ENCODE measurements around the gene KCTD21. TPM values are rescaled to one million over a fixed set of nuclear protein-coding genes. Genes with fewer than 3 reads are reported as not detected.

Gene KCTD21
- total RNA-seq, 1 donor from 2014 or later = 8.4 TPM

DNA sequence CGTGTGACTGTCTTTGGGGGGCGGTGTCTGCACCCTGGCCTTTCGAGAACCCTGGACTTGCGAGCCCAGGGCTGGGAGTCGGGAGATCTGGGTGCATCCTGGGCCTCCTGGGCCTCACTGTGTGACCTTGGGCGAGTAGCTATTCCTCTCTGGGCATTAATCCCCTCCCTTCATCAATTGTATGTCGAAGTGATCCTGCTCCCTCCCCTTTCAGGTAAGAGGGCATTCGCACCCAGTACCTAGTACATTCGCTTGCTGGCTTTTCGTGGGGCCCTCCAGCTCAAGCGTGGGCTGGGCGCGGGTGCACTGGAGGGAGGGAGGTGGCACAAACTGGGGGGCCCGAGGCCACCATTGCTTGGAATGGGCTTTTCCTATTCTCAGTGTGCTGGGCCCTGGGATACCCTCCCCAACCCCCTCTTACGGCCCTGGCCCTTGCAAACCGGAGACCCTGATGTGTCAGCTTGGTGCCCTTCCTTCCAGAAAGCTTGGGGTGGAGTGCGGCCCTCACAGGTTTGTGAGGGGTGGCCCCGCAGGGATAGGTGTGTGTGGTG is 823 bp upstream of the KCTD21 start:
- TF ChIP-seq, protein P1, sequence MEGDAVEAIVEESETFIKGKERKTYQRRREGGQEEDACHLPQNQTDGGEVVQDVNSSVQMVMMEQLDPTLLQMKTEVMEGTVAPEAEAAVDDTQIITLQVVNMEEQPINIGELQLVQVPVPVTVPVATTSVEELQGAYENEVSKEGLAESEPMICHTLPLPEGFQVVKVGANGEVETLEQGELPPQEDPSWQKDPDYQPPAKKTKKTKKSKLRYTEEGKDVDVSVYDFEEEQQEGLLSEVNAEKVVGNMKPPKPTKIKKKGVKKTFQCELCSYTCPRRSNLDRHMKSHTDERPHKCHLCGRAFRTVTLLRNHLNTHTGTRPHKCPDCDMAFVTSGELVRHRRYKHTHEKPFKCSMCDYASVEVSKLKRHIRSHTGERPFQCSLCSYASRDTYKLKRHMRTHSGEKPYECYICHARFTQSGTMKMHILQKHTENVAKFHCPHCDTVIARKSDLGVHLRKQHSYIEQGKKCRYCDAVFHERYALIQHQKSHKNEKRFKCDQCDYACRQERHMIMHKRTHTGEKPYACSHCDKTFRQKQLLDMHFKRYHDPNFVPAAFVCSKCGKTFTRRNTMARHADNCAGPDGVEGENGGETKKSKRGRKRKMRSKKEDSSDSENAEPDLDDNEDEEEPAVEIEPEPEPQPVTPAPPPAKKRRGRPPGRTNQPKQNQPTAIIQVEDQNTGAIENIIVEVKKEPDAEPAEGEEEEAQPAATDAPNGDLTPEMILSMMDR (conservative IDR thresholded peaks at IDR 0.05) = no peak
- H3K4me3 Mint-ChIP-seq = peak overlapping the region; percentile 100
- no peak overlapping the region for H3K27ac Mint-ChIP-seq (ENCODE audit: unreplicated experiment)
- no peaks in the 10 kb centered on the region for H3K36me3 Mint-ChIP-seq (ENCODE audit: low read depth)
- H3K4me1 Mint-ChIP-seq = peaks cover 56% of the 10 kb centered on the region
- no peaks in the 10 kb centered on the region for H3K9me3 Mint-ChIP-seq
- H3K27me3 Mint-ChIP-seq (ENCODE audit: low read depth) = no peaks in the 10 kb centered on the region
- DNase-seq (ENCODE audit: low read depth, low spot score) = no peak

GRCh38 chr11:78187366-78188285 is 800 bp downstream of the KCTD21 start:
- Mint-ChIP-seq H3K4me3 (peak overlapping the region; percentile 100), H3K4me1 (peaks cover 43% of the 10 kb centered on the region), H3K27ac (ENCODE audit: unreplicated experiment) (peak overlapping the region; percentile 92), H3K36me3 (ENCODE audit: low read depth) (no peaks in the 10 kb centered on the region), H3K9me3 (no peaks in the 10 kb centered on the region), H3K27me3 (ENCODE audit: low read depth) (no peaks in the 10 kb centered on the region)
- DNase-seq (ENCODE audit: low read depth, low spot score) = no peak
- TF ChIP-seq, protein P1 (conservative IDR thresholded peaks at IDR 0.05) = no peak

DNA sequence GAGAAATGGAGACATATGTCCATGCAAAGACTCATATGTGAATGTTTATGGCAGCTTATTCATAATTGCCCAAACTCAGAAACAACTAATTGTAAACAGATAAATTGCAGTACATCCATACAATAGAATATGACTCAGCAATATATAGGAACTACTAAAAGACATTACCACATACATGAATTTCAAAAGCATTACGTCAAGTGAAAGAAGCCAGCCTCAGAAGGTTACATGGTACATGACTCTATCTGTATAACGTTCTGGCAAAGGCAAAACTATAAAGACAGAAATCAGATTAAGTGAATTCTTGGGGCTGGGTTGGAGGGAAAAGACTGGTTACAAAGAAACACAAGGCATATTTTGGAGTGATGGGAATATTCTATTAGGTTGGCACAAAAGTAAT is 7.2 kb downstream of the KCTD21 start:
- TF ChIP-seq, protein P1 (conservative IDR thresholded peaks at IDR 0.05) = no peak
- Mint-ChIP-seq H3K36me3 (ENCODE audit: low read depth) (peaks cover 2% of the 10 kb centered on the region), H3K4me1 (no peaks in the 10 kb centered on the region), H3K9me3 (no peaks in the 10 kb centered on the region), H3K27ac (ENCODE audit: unreplicated experiment) (no peak overlapping the region), H3K27me3 (ENCODE audit: low read depth) (no peaks in the 10 kb centered on the region), H3K4me3 (no peak overlapping the region)
- DNase-seq (ENCODE audit: low read depth, low spot score) = no peak

DNA sequence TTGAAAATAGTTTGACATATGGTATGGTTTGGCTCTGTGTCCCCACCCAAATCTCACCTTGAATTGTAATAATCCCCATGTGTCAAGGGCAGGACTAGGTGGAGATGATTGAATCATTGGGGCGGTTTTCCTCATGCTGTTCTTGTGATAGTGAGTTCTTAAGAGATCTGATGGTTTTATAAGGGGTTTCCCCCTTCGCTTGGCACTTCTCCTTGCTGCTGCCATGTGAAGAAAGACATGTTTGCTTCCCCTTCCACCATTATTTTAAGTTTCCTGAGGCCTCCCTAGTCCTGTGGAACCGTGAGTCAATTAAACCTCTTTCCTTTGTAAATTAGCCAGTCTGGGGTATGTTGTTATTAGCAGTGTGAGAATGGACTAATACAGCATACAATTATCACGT is 7.7 kb downstream of the KCTD21 start:
- Mint-ChIP-seq H3K4me3 (no peak overlapping the region), H3K9me3 (no peaks in the 10 kb centered on the region), H3K27ac (ENCODE audit: unreplicated experiment) (no peak overlapping the region), H3K4me1 (no peaks in the 10 kb centered on the region), H3K36me3 (ENCODE audit: low read depth) (peaks cover 4% of the 10 kb centered on the region), H3K27me3 (ENCODE audit: low read depth) (no peaks in the 10 kb centered on the region)
- TF ChIP-seq, protein P1 (conservative IDR thresholded peaks at IDR 0.05) = no peak
- no peak for DNase-seq (ENCODE audit: low read depth, low spot score)

- no peaks in the 10 kb centered on the region for H3K9me3 Mint-ChIP-seq
- no peaks in the 10 kb centered on the region for H3K27me3 Mint-ChIP-seq (ENCODE audit: low read depth)
- TF ChIP-seq, protein P1 (conservative IDR thresholded peaks at IDR 0.05) = no peak
- DNase-seq (ENCODE audit: low read depth, low spot score) = no peak
- no peaks in the 10 kb centered on the region for H3K4me1 Mint-ChIP-seq
- H3K27ac Mint-ChIP-seq (ENCODE audit: unreplicated experiment) = peak overlapping the region; percentile 83
- no peak overlapping the region for H3K4me3 Mint-ChIP-seq
- peaks cover 4% of the 10 kb centered on the region for H3K36me3 Mint-ChIP-seq (ENCODE audit: low read depth)
These were observed 8.9 kb downstream of the KCTD21 start for GRCh38 chr11:78179459-78180071.
